ENCODE measurements around the gene GALNT1. TPM values are rescaled to one million over a fixed set of nuclear protein-coding genes. Genes with fewer than 3 reads are reported as not detected.

The GALNT1 gene
- total RNA-seq, 1 experiment from 2014 or later, result 77.9 TPM

DNA sequence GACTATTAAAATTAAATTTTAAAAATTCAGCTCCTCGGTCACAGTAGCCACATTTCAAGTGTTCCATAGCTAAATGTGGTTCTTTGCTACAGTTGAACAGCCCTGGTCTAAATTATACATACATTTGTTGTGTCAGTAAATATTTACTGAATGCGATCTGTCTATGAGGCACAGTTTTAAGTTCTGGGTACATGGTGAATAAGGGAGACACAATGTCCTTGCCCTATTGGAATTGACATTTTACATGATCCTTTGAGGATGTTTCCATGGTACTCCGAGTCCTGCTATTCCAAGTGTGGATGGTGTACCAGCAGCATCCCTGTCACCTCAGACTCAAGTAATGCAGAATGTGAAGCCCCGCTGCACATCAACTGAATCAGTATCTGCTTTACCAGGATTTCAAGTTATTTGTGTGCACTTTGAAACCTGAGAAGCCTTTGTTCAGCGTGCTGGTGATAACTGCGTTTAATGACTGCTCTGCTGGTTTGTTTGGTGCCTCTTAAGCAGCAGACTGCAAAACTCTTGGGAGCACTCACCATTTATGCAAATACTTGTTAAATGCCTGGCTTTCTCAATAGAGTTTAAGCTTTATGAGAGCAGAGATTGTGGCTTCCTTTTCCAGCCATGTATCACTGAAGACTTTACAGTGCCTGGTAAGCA, 1.5 kb downstream of the GALNT1 start:
- Histone ChIP-seq H3K9ac (ENCODE audit: extremely low read depth, insufficient read length, low read length) (no peak overlapping the region), H3K23ac (ENCODE audit: insufficient read length, low read depth, low read length) (no peak overlapping the region), H3K27me3 (ENCODE audit: insufficient read depth, low read length) (no peaks in the 10 kb centered on the region), H4K91ac (ENCODE audit: insufficient read length, low read depth, low read length) (no peak overlapping the region), H2BK20ac (ENCODE audit: low read depth, low read length, poor library complexity, severe bottlenecking) (no peak overlapping the region), H2BK5ac (ENCODE audit: insufficient read length, low read length) (no peak overlapping the region), H3K4me2 (ENCODE audit: insufficient read depth, insufficient read length, low read length) (peak overlapping the region; percentile 95), H3K79me1 (ENCODE audit: insufficient read depth, low read depth, low read length, poor library complexity, severe bottlenecking) (peaks cover 9% of the 10 kb centered on the region), H3K4me1 (ENCODE audit: insufficient read depth, low read length) (no peaks in the 10 kb centered on the region; the same call in none of the 2 replicates), H4K20me1 (ENCODE audit: control insufficient read depth, insufficient read depth, insufficient read length) (no peaks in the 10 kb centered on the region), H2BK120ac (ENCODE audit: low read depth, low read length, poor library complexity, severe bottlenecking) (no peak overlapping the region), H4K8ac (replicated peaks; ENCODE audit: insufficient read length, low read depth, low read length) (no peak overlapping the region), H3K23me2 (ENCODE audit: insufficient read length, low read depth, low read length, poor library complexity, severe bottlenecking) (peaks cover 9% of the 10 kb centered on the region), H2AK5ac (ENCODE audit: insufficient read length, low read length) (no peak overlapping the region), H4K5ac (ENCODE audit: insufficient read length, low read depth, low read length) (no peak overlapping the region), H2AFZ (ENCODE audit: low read length) (no peak overlapping the region), H3K4ac (ENCODE audit: low read depth, low read length) (no peak overlapping the region), H3K79me2 (ENCODE audit: insufficient read depth, low read length) (peaks cover 26% of the 10 kb centered on the region; the same call in 1 of the 2 replicates), H3K27ac (ENCODE audit: insufficient read length, low read depth, low read length) (no peak overlapping the region), H3K9me3 (ENCODE audit: control insufficient read depth, low read depth, low read length) (peaks cover 7% of the 10 kb centered on the region), H2BK15ac (ENCODE audit: low read depth, low read length) (no peak overlapping the region), H2BK12ac (ENCODE audit: insufficient read length, low read depth, low read length) (no peak overlapping the region), H3K14ac (ENCODE audit: insufficient read depth, low read length) (no peak overlapping the region), H3K56ac (ENCODE audit: insufficient read length, low read depth, low read length) (no peak overlapping the region), H3T11ph (ENCODE audit: low read length) (no peak overlapping the region), H3K18ac (ENCODE audit: insufficient read length, low read depth, low read length) (no peak overlapping the region)
- DNase-seq, result no peak
- Mint-ChIP-seq H3K4me1 (peaks cover 11 to 18% of the 10 kb centered on the region in 2 experiments), H3K36me3 (ENCODE audit: insufficient read depth in 1 of 3, low read depth in 3 of 3) (peaks cover 25 to 40% (median 37%) of the 10 kb centered on the region in 3 experiments), H3K27ac (no peak overlapping the region), H3K9me3 (peaks cover 27 to 40% of the 10 kb centered on the region in 2 experiments), H3K27me3 (ENCODE audit: low read depth) (peaks cover 22% of the 10 kb centered on the region), H3K4me3 (peak overlapping the region; percentile 63 to 72; a peak in 4 of 5 replicates)
- WGBS (ENCODE audit: extremely low coverage, insufficient read length, low lambda C conversion rate), result no CpG with 5 or more reads among the region's 6 CpGs
- TF ChIP-seq CTCF (conservative IDR thresholded peaks at IDR 0.05), result no peak
